Midbrain (tissue), 1 donor: Measurements from ENCODE around the gene PRIMA1.

Experiments used
- DNase-seq: peaks from one replicate; lab custom pipeline; 2025; lab: John Stamatoyannopoulos, UW

PRIMA1 gene

DNA sequence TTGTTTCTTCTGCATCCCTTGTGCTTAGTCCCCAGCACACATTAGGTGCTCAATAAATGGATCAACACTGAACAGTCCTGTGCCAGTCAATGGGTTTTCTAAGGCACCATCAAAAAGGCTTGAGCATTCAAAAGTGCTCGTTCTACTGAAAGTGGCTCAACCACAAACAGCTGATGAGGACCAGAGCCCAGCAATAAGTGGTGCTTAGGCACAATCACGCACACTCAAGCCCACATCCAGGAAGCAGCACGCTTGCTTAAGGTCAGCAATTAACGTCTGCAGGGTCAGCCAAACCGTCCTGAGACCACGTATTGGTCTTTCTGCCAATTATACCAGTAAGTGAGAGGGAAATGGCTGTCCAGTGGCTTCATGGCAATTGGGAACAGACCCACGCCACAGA is 56.5 kb downstream of the PRIMA1 start:
- DNase-seq = no peak

DNA sequence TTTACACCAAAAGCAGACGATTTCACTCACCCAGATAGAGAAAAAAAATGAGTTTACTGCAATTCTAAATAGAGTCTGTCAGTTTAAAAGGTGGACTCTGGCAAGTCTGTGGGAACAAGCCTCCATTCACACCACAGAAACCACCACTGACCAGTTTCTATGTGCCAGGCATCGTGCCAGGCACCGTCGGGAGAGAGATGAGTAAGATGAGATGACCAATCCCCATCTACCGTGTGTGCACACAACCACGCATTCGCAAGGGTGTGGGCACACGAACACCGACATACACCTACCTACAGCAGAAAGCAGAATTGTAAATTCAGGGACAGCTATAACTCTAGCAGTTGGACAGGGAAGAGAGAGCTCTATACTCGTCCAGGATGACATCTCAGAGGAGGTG is 58.3 kb downstream of the PRIMA1 start:
- DNase-seq = peak; percentile 37

DNA sequence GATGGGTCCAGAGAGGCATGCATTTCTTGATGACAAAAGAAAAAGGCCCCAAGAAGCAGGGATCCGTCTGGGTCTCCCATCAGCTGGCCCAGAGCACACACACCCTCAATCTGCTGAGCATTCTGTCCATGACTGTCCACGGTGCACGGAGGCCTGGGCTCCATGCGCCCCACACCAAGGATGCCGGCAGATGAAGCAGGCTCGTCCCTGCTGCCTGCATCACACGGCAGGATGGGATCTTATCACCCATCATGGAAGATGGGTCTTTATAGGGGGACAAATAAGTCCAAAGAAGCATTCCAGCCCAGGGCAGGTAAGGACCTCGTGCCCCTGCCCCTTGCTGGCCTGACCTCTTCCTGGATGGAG is 59.7 kb downstream of the PRIMA1 start:
- no peak for DNase-seq

DNA sequence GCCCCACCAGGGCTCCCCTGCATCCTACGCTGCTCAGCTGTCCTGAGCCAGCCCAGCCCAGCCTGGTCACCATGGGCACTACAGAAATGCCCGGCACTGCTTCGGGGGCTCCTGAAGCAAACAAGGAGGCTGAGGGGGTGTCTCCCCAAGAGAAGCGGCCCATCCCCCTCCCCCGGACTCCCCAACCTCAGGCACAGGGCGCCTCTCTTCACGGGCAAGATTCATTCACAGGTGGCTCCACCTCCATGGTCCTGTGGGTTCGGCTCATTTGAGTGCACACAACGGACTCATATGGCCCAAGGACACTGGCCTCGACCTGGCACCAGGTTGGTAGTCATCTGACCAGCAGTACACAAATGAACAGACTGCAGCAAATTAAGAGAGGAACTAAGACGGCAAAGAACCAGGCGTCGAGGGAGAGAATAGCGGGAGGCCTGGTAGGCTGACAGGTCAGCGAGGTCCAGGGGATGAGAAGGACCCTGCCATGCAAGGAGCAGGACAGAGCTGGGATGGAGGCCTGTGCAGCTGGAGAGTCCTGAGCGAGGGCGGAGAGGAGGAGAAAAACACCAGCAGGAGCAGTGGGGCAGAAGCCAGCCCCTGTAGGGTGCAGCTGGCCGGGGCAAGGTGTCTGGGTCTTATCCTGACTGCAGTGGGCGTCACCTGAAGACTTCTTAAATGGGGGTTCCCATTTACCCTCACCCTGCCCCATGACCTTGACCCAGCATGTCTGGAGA is 60.2 kb downstream of the PRIMA1 start:
- DNase-seq = no peak

DNA sequence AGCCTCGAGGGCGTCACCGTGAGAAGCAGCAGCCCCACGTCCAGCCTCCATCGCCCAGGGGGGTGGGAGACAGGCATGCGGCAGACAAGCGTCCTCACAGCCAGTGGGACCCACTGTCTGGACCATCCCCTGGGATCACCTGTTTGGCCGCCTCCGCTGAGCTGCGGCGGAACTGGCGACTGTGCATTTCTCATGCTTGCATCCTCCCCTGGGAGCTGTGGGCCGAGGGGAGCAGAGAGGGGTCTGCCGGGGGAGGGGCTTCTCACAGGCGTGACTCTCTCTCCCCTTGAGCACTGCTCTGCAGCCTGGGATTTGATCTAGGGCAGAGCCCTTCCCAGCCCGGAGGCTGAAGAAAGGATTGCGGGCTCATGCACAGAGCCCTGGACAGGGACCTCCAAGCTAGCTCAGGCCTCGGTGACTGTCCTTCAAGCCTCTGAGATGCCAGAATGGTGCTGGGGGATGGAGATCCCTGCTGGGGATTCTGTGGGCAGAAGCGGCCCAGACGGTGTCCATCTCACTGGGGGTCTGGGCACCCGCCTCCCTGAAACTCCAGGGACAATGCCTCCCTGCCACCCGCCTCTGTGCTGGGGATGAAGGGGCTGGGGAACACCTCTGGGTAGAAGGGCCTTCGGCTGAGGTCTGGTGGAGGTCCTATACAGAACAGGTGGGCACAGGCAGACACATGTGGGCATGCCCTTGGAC is 61.1 kb downstream of the PRIMA1 start:
- DNase-seq = no peak

DNA sequence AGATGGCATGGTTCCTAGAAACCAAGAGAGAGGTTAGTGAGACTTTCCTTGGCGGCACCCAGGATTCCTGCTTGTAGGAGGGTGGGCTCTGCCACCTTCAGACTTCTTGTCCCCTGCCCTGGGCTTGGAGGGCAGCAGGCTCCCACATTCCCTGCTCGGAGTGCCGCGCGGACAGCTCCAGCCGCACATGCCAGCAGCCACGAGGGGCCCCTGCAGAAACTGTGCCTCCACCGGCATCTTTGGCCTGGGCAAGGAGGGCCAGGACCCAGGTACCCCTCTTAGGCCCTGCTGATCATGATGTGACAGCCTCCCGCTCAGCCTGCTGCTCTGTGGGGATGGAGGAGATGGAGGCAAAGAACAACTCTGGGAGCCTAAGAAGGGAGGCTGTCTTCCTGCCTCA is 62.3 kb downstream of the PRIMA1 start:
- no peak for DNase-seq

DNA sequence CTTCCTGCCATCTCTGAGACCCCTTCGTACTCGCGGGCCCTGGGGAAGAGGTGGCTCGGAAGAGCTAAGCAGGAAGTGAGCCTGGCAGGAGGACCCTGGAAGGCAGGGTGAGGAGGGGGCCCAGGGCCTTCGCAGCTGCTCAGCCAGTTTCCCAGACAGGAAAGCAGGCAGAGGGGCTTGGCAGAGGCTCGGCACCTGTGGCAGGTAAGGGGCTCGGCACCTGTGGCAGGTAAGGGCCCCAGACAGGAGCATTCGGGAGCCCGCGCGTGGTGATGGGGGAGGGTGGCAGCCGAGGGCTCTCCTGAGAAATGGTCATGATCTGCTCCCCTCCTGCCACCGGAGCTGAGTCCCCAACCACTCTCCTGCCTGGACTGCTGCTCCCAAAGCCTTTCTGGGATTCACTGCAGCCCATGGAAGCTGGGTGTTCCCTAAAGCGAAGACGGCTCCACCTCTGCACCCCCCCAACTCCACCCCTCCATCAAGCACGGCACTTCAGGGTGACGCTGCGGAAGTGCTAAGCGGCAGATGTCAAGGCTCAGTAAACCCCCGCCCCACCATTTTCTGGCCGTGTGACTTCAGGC is 63.2 kb downstream of the PRIMA1 start:
- DNase-seq = no peak

DNA sequence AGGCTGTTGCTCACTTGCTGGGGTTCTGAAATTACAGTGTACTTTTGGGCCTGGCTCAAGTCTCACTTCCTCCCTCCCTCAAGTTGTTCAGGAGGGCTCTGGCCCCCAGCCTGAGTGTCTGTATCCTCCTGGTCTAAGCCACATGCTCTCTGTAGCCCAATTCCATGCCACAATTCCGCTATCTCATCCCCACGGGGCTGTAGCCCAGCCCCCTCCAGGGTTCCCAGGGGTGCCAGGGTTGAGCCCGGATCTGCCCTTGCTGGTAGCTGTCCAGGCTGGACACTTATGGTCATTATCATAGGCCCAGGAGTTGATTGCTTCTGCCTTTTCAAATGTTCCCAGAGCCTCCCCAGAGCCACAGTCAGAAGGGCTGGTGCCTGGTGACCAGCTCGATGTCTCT is 65.3 kb downstream of the PRIMA1 start:
- DNase-seq = no peak

DNA sequence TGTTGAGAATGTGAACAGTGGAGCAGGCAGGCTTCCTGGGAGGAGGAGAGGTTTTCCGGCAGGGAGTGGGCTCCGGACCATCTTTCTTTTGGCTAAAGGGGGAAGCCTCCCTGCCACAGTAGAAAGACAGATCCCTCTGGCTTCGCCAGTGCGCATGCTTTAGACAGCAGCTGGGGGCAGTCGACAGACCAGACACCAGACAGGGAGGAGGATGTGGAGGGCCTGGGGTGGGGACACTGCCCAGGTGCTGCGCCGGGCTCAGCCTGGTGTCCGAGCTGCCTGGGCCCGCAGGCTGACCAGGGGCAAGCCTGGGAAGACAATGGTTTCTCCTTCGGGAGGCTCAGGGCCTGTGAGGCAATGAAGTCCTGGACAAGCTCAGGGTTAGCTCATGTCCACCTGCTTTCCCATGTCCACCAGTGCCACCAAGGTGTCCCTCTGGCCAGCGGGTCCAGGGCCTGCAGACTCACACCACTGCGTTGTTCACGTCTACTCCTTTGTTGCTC is 67.3 kb downstream of the PRIMA1 start:
- DNase-seq = no peak

DNA sequence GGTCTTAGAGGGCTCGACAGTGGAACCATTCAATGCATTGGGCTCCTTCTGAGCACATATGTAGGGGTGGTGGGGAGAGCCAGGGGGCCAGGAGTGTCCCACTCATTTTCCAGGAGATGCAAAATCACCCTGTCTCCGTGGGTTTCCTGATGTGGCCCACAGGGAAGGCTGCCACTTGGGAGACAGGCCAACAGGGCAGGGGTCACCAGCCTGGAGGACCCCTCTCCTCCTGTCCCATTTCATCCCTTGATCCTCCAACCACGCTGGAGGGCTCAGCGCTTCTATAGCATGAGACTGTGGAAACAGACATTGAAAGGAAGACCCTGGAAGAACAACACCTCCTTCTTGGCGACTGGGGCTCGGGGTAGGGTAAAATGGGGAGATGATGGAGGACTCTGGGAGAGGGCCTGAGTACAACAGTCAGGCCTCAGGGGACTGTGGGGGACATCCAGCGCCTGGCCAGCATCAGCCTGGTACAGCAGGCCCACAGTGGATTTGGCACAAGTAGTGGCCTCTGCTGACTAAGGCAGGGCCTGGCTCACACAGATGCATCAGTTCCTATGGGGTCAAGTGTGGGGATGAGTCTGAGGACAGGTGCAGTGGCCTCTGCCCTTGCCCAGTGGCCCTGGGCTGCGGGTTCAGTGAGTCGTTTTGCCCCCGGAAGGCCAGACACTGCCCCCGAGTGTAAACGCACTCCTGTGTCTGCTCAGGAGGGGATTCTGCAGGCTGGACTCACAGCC is 68.0 kb downstream of the PRIMA1 start:
- no peak for DNase-seq

DNA sequence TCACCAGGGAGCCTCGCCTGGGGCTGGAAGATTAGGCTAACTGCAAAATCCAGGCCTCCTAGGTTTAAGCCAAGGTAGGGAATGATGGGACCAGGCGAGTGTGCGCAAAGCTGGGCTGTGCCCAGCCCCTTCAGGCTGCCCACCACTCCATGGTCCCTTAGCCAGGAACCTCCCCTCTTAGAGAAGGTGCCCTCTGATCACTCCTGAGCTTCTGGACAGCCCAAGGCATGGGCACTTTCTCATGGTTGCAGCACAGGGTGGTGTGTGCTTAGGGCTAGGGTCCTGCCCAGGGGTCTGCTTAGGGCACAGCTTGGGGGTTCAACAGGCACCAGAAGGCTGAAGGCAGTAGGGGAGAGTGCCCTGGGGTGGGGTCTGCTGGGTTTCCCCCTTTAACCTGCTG is 69.0 kb downstream of the PRIMA1 start:
- no peak for DNase-seq

DNA sequence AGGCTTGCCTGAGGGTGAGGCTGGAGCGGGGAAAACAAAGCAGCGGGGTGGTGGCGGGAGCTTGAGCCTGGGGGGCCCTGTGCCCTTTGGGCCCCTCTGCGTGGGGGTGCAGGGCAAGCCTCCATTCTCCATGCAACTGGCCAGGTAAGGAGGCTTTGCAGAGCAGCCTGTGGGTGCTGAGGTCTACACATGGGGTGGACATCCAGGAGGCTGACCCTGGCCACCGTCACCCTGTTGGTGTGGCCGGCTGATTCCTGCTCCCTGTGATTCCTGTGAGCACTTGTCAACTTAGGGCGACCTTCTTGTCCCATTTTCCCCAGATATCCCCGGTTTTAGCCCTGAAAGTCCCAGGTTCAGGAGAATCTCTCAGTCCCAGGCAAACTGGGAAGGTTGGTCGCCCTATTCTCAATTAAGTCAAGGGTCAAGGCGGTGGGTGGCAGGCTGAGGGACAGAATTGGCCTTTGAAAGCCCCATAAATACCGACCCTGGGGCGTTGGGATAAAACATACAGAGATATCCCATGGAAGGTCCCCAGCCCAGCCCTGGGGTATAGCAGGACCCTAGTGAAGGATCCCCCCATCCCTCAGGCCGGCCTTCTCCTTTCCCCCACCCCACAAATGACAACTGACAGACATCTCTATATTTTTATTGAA is 70.5 kb downstream of the PRIMA1 start:
- DNase-seq = no peak

DNA sequence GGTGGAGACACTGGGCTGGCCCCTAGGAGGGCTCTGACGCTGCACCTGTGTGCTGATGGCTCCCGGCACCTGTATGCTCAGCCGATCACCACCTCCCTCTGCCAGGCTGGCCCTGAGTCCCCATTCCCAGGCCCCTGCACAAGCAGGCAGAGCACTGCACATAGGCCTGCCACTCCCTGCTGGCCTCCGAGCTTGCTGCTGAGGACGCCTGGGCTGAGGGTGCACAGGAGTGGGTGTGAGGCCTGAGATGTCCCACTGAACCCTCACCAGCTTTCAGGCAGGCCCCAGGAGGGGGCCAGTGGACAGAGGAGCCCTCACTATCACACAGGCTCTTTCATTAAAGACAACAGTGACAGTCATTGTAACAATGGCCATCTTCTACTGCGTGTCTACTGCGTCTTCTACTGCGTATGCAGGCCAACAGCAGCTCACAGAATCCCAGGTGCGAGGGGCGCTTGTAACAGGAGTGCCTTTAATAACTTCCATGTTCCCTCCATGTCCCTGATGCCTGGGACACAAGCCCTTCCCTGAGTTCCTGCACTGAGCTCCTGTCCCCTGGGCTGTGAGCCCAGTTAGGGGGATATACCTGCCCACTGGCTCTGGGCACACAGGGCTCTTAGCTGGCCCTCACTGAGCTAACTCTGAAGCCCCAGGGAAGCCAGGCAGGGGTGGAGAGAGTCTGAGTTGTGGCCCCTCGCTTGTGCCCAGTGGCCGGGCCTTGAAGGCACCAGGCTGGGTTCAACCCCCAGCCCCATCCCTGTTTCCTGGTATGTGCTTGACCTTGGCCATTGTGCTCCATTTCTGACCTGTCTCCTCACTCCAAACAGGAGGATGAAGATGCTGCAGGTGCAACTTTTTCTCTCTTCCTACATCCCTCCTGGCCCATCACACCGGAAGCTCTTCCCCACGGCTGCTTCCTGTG is 71.3 kb downstream of the PRIMA1 start:
- DNase-seq = no peak

DNA sequence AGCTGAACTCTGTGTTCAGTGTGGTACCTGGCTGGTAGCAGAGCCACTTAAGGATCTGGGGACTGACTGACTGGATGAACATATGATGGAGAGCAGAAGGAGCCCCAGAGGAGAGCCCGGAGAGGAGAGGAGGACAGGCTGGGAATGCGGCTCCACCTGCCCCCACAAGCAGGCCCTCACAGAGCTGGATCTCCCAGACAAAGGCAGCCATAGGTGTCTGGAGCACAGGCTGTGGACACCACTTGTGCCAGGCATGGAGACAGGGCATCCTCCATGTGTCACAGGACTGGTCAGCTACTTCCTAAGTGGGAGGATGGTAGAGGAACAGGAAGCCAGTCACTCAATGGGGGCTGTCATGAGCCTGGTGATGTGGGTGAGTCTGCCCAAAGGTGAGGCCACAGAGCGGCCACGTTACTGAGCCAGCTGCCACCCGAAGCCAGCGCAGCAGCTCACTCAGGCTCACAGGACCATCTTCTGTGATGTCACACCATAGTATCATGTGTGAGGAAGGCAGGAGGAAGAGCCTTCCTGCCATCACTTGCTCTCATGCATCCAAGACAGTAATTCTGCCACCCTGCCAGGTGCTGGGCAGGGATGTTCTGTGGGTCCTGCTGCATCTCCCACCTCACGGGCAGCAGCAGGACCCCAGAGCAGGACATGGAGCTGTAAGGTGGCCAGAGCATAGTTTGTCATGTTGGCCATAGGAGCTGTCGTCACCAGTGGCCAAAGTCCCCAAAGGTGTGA is 72.1 kb downstream of the PRIMA1 start:
- DNase-seq = no peak

DNA sequence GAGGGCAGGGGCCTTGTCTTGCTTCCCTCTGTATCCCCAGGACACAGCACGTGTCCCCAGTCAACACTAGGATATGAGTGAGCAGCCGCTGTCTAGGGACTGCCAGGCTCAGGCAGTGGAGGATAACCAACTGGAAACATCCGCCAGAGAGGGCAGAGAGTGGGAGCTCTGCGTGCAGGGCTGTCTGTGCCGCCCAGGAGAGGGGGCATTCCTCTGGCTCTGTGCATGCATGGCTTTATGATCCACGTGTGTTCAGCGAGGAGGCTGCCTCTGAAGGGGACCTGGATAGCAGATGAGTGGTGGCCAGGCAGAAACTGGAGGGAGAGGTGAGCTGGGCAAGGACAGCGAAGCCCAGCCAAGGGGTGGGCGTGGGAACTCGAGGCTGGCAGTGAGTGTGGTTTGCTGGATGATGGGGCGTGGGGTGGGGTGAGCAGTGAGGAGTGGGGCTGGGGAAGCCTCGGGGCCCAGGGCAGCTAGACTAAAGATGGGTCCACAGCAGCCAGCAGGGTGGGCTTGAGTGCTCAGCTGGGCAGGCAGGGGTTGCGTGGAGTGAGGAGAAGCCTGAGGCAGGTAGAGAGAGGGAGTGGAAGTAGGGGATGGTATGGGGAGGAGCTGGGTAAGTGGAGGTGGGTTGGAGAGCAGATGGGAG is 72.9 kb downstream of the PRIMA1 start:
- no peak for DNase-seq

DNA sequence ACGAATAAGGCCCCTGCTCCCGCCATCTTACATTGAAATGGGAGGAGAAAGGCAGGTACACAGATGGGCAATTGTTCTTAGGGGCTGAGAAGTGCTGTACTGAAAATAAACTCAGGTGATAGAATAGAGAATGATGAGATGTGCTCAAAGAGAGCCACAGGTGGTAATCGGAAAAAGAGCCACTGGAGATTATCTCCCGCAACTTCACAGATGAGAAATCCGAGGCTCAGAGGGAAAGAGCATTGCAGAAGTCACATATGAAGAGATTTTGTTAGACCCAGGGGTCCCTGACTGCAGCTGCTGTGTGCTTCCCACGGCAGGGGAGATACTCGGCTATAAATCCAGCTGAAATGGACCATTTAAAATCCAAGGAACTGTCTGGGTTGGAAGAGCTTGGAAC is 73.7 kb downstream of the PRIMA1 start:
- DNase-seq = no peak

DNA sequence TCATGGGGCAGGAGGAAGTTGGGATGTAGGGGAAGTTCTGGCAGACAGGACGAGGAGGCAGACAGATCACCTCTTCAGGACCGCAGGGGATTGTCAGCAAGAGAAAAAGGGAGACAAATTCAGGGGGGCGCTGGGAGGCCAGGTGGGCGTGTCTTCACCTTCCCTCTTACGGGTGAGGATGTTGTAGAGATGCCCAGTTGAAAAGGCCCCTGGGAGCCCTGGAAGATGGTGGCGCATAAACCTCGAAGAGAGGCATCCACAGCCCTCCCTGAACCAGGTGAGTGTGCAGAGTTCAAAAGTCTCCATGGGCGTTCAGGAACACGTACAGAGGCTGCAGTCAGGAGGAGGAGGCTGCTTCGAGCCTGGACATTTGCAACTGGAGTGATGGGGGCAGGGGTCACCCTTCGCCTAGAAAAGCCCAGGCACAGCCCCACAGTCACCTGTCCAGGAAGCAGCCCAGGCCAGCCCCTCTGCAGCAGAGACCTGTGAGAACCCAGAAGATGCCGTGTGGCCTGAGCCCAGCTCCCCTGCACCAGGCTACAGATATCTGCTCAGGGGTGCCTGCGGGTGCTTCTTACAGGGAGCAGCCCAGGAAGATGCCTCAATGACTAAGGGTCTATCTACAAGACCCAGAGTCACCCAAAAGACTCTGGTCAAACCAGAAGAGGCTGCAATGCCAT is 74.4 kb downstream of the PRIMA1 start:
- DNase-seq = no peak

DNA sequence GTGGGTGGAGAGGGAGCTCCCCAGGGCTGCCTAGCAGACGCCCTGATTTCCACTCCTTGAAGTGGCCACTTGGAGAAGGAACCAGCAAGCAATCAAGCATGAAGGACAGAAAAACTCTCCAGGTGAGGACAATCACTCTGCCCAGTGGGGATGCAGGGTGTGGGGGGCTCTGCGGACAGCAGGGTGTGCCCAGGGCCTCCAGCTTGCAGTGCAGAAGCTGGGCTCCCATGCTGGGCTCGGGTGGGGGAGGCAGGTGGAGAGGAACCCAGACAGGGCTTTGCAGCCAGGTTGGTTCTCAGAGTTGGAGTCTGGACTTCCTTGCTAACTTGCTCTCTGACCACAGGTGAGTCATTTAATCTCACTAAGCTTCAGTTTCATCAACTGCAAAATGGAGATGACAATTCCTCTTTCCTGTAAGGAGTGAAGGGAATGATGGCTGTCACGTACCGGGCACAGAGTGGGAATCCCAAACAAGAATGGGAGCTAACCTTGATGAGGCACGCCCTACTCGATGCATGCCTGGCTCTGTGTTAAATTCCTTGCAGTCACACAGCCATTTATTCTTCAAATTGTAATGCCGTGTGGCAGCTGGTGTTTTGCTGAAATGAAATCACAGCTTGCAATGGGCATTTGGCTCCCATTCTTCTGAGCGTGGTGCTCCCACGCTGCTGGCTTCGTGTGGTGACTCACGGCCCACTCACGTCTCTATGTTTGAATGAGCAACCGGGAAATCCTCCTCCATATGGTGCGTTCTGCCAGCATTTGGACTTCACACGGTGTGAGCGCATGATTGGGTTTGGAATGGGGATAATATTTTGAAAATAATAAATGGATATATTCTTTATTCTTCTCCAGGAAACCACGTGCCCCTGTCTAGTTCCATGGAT is 75.2 kb downstream of the PRIMA1 start:
- no peak for DNase-seq
